Hepatocyte (in vitro differentiated cells): ENCODE results near the gene CASTOR2. TPM values are rescaled to one million over a fixed set of nuclear protein-coding genes. Genes with fewer than 3 reads are reported as not detected.

Experiments
- DNase-seq: peaks from one replicate; pipeline ENCODE4 v3.0.0-alpha.2; 2016; ENCODE audit warnings: low spot score
- H2AFZ ChIP-seq: fragments of 200-600 bp; sonication (generic); 2 replicates; pipeline ENCODE4 v1.6.0; 2016; ENCODE audit warnings: antibody characterized with exemption, mild to moderate bottlenecking
- H3K27ac ChIP-seq: fragments of 200-600 bp; sonication (generic); 2 replicates; pipeline ENCODE4 v1.5.1; 2016; ENCODE audit warnings: mild to moderate bottlenecking
- H3K27me3 ChIP-seq: fragments of 200-600 bp; sonication (generic); 2 replicates; pipeline ENCODE4 v1.6.1; 2016
- H3K36me3 ChIP-seq: fragments of 200-600 bp; sonication (generic); replicated peaks from 2 replicates; pipeline ENCODE4 v1.5.1; 2016; ENCODE audit warnings: low read depth; ENCODE audit not compliant: insufficient read depth
- H3K4me1 ChIP-seq: fragments of 200-600 bp; sonication (generic); 2 replicates; pipeline ENCODE4 v1.5.1; 2016; ENCODE audit warnings: mild to moderate bottlenecking, moderate library complexity; ENCODE audit not compliant: insufficient read depth
- H3K4me2 ChIP-seq: fragments of 200-600 bp; sonication (generic); 2 replicates; pipeline ENCODE4 v1.6.0; 2016
- H3K4me3 ChIP-seq: fragments of 200-600 bp; sonication (generic); 2 replicates; pipeline ENCODE4 v1.5.1; 2016; ENCODE audit warnings: mild to moderate bottlenecking
- H3K79me2 ChIP-seq: fragments of 200-600 bp; sonication (generic); 2 replicates; pipeline ENCODE4 v1.6.0; 2017; ENCODE audit warnings: mild to moderate bottlenecking
- H3K9me2 ChIP-seq: fragments of 200-600 bp; sonication (generic); replicated peaks from 2 replicates; pipeline ENCODE4 v1.6.0; 2017; ENCODE audit warnings: mild to moderate bottlenecking; ENCODE audit not compliant: insufficient read depth
- H3K9me3 ChIP-seq: fragments of 200-600 bp; sonication (generic); 2 replicates; pipeline ENCODE4 v1.5.1; 2016; ENCODE audit warnings: low read depth, mild to moderate bottlenecking
- H4K20me1 ChIP-seq: fragments of 200-600 bp; sonication (generic); 2 replicates; pipeline ENCODE4 v1.6.0; 2016; ENCODE audit warnings: mild to moderate bottlenecking; ENCODE audit not compliant: insufficient read depth, poor library complexity, severe bottlenecking
- EZH2 ChIP-seq: fragments of 200-600 bp; sonication (generic); IDR thresholded peaks from 2 replicates; pipeline ENCODE4 v1.6.1; 2016; ENCODE audit warnings: antibody characterized with exemption, mild to moderate bottlenecking, borderline replicate concordance
- EZH2phosphoT487 ChIP-seq: fragments of 200-600 bp; sonication (generic); IDR thresholded peaks from one replicate; pipeline ENCODE4 v1.6.1; 2018; ENCODE audit warnings: antibody characterized with exemption, mild to moderate bottlenecking, low read depth, moderate library complexity; ENCODE audit not compliant: unreplicated experiment, severe bottlenecking
- WGBS: methylation state at CpG from one replicate; pipeline ENCODE4 v1.1.6; 2016; ENCODE audit warnings: low lambda C conversion rate; ENCODE audit errors: missing lambda C conversion rate; 5-methylcytosine and 5-hydroxymethylcytosine counted together
- polyA plus RNA-seq: library from polyadenylated mRNA; unstranded; fragments of >200 nt; fragmentation: Nextera tagmentation; extraction: Ambion mirVana; gene quantifications from 2 replicates; pipeline ENCODE4 v1.2.1, GENCODE V29; 2016
- total RNA-seq: library from RNA; depleted of rRNA; stranded (reverse); fragments of >200 nt; gene quantifications from 2 replicates; pipeline ENCODE4 v1.2.3, GENCODE V29; 2014
- TF ChIP-seq, protein P1 (sequence below): fragments of 200-600 bp; sonication (generic); IDR thresholded peaks from 2 replicates; pipeline ENCODE4 v1.5.1; 2016; ENCODE audit warnings: antibody characterized with exemption, mild to moderate bottlenecking; ENCODE audit not compliant: poor library complexity

Gene CASTOR2
- total and polyA plus RNA-seq, 2 experiments from 2014 or later: 11.5 to 19.9 TPM

DNA sequence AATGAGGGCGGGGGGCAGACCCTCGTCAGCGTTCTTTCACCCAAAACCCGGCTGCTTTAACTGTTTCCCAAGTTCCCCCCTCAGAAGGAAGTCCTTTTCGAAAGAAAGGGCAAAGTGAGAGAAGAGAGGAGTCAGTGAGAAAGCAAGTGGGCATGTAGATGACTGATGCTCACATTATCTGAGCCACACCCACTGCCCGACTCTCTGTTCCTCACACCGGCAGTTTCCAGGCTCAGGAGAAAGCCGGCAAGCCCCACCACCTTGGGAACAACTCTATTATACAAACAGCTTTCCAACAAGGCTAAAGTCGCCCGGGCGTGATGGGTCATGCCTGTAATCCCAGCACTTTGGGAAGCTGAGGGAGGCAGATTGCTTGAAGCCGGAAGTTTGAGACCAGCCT lies 86.0 kb downstream of the CASTOR2 start:
- H3K9me2 ChIP-seq: no peaks in the 10 kb centered on the region
- TF ChIP-seq EZH2phosphoT487: no peak
- no peak for TF ChIP-seq EZH2
- TF ChIP-seq, protein P1, sequence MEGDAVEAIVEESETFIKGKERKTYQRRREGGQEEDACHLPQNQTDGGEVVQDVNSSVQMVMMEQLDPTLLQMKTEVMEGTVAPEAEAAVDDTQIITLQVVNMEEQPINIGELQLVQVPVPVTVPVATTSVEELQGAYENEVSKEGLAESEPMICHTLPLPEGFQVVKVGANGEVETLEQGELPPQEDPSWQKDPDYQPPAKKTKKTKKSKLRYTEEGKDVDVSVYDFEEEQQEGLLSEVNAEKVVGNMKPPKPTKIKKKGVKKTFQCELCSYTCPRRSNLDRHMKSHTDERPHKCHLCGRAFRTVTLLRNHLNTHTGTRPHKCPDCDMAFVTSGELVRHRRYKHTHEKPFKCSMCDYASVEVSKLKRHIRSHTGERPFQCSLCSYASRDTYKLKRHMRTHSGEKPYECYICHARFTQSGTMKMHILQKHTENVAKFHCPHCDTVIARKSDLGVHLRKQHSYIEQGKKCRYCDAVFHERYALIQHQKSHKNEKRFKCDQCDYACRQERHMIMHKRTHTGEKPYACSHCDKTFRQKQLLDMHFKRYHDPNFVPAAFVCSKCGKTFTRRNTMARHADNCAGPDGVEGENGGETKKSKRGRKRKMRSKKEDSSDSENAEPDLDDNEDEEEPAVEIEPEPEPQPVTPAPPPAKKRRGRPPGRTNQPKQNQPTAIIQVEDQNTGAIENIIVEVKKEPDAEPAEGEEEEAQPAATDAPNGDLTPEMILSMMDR: no peak
- no peak overlapping the region for H2AFZ ChIP-seq
- H3K4me1 ChIP-seq: no peaks in the 10 kb centered on the region
- DNase-seq: no peak
- 96% methylated on average over 12 of the region's 12 CpGs for WGBS
- H3K4me2 ChIP-seq: no peak overlapping the region
- no peak overlapping the region for H3K27ac ChIP-seq
- no peak overlapping the region for H3K4me3 ChIP-seq
- no peaks in the 10 kb centered on the region for H4K20me1 ChIP-seq
- no peaks in the 10 kb centered on the region for H3K27me3 ChIP-seq
- no peaks in the 10 kb centered on the region for H3K79me2 ChIP-seq
- no peaks in the 10 kb centered on the region for H3K36me3 ChIP-seq
- H3K9me3 ChIP-seq: no peaks in the 10 kb centered on the region

DNA sequence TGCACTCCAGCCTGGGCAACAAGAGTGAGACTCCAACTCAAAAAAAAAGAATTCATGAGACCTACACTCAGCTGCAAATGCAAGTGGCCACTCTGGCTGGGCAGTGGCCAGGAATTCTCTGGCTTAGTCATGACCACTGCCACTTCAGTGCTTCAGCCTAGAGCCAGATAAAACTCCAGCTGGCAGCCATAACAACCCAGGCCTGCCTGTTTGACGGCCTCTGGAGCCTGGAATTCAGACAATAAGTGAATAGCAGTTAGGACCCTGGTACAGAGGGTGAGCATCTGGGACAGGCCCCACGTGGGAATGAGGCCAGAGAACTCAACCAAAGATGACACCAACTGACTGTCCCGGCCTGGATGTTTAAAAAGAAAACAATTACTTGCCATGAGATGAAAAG lies 90.2 kb downstream of the CASTOR2 start:
- no peak for DNase-seq
- Histone ChIP-seq H3K4me2 (no peak overlapping the region), H3K27ac (no peak overlapping the region)

DNA sequence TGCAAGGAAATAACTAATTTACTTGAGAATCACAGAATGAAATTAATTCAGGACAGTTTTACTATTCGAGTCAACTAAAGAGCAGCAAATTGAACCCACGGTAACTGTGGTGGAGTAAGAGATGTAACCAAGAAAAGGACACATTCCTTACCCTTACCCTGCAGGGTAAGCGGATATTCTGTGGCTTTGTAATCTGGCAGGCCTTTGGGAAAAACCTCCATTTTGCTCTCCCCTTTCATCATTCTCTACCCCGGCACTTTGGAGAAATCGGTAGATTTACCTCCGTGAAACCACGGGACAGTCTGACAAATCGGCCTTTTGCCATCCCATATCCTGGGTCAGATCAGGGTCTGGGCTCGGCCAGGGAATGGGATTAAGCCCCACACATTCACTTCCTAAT lies 90.7 kb downstream of the CASTOR2 start:
- Histone ChIP-seq H3K4me3 (no peak overlapping the region), H4K20me1 (no peaks in the 10 kb centered on the region), H3K9me3 (no peaks in the 10 kb centered on the region), H2AFZ (no peak overlapping the region), H3K4me1 (no peaks in the 10 kb centered on the region), H3K4me2 (no peak overlapping the region), H3K27me3 (no peaks in the 10 kb centered on the region), H3K27ac (no peak overlapping the region), H3K36me3 (no peaks in the 10 kb centered on the region), H3K9me2 (no peaks in the 10 kb centered on the region), H3K79me2 (no peaks in the 10 kb centered on the region)
- DNase-seq: no peak
- 95% methylated on average over 9 of the region's 9 CpGs for WGBS
- TF ChIP-seq, protein P1: no peak
- no peak for TF ChIP-seq EZH2
- TF ChIP-seq EZH2phosphoT487: no peak

More for the DNA sequence above, 90.2 kb downstream of the CASTOR2 start:
- Histone ChIP-seq H3K4me3 (no peak overlapping the region), H3K9me3 (no peaks in the 10 kb centered on the region), H4K20me1 (no peaks in the 10 kb centered on the region), H3K4me1 (no peaks in the 10 kb centered on the region), H3K9me2 (no peaks in the 10 kb centered on the region), H3K27me3 (no peaks in the 10 kb centered on the region), H2AFZ (no peak overlapping the region), H3K79me2 (no peaks in the 10 kb centered on the region), H3K36me3 (no peaks in the 10 kb centered on the region)
- 56% methylated on average over 3 of the region's 3 CpGs for WGBS
- TF ChIP-seq EZH2phosphoT487 (no peak), EZH2 (no peak)
- TF ChIP-seq, protein P1: no peak
